ENCODE data around the gene MRFAP1L1. TPM values are rescaled to one million over a fixed set of nuclear protein-coding genes. Genes with fewer than 3 reads are reported as not detected.

Gene MRFAP1L1
- total RNA-seq, 1 experiment from 2014 or later: 41.6 TPM

GRCh38 chr4:6663596-6664393, 45.9 kb downstream of the MRFAP1L1 start:
- DNase-seq (ENCODE audit: low spot score): no peak

GRCh38 chr4:6662591-6662990, 47.1 kb downstream of the MRFAP1L1 start:
- DNase-seq (ENCODE audit: low spot score): no peak

GRCh38 chr4:6660430-6660829, 49.2 kb downstream of the MRFAP1L1 start:
- DNase-seq (ENCODE audit: low spot score): no peak

GRCh38 chr4:6659897-6660296, 49.8 kb downstream of the MRFAP1L1 start:
- DNase-seq (ENCODE audit: low spot score): no peak

DNA sequence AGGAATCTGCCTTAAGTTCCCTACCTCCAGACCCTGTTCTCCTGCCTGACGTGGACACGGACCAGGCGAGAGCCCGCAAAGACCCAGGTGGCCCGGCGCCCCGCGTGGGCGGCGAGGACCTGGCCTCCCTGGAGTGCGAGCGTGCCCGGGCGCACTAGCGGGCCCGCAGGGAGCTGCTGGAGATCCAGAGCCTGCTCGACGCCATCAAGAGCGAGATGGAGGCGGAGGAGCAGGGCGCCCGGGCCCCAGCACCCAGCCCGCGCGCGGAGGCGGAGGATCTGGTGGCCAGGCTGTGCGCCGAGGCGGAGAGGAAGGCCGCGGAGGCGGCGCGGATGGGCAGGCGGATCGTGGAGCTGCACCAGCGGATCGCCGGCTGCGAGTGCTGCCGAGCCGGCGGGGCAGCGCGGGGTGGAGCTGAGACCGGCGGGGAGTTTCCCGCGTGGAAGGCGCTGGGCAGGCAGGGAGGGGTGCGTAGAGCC, 51.0 kb downstream of the MRFAP1L1 start:
- no peak for DNase-seq (ENCODE audit: low spot score)

DNA sequence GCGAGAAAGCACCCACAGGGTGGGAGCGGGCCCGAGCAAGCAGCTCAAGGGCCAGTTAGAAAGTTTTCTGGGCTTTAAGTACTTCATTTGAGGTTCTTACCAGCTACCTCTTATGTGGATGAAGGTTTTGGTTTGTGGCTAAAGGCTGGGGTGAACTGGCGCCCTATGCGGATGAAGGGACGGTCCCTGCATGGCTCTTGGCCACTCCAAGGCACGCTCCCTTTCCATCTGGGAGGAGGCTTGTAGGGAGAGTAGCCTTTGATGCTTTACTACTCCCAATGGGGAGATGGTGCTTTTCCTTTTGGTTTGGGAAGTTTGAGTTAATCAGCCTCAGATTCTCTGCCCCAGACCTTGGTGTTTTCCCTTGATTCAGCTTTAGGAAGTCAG, 51.5 kb downstream of the MRFAP1L1 start:
- DNase-seq (ENCODE audit: low spot score): no peak

Other genes starting within 250 kb of the MRFAP1L1 start
- 0.03 and 0.18 TPM in 2 replicates for gene PPP2R2C, start 237.3 kb downstream of the MRFAP1L1 start, total RNA-seq (2014; rRNA removed; shearing (Covaris generic))
- gene MAN2B2, start 134.7 kb downstream of the MRFAP1L1 start, total RNA-seq (2014; rRNA removed; shearing (Covaris generic)): 24.8 and 28.5 TPM in 2 replicates
- gene MRFAP1, start 69.2 kb downstream of the MRFAP1L1 start, total RNA-seq (2014; rRNA removed; shearing (Covaris generic)): 92.4 and 106 TPM in 2 replicates
- 412 and 628 TPM in 2 replicates for gene S100P, start 16.0 kb downstream of the MRFAP1L1 start, total RNA-seq (2014; rRNA removed; shearing (Covaris generic))
- gene BLOC1S4, start 6.3 kb upstream of the MRFAP1L1 start, total RNA-seq (2014; rRNA removed; shearing (Covaris generic)): 28.7 and 31.3 TPM in 2 replicates
- 5.7 and 6.0 TPM in 2 replicates for gene KIAA0232, start 72.9 kb upstream of the MRFAP1L1 start, total RNA-seq (2014; rRNA removed; shearing (Covaris generic))
- gene TBC1D14, start 200.0 kb upstream of the MRFAP1L1 start, total RNA-seq (2014; rRNA removed; shearing (Covaris generic)): 54.5 and 58.5 TPM in 2 replicates